ENCODE measurements around the gene RIN3. TPM values are rescaled to one million over a fixed set of nuclear protein-coding genes. Genes with fewer than 3 reads are reported as not detected.

RIN3 gene
- polyA plus RNA-seq, 1 experiment = 8.2 TPM

- no peak for TF ChIP-seq CTCF (IDR thresholded peaks at IDR 0.05; ENCODE audit: insufficient read depth, low read depth, low read length)
- no peak for DNase-seq (ENCODE audit: low read depth)
- Histone ChIP-seq H3K27me3 (ENCODE audit: control insufficient read depth, insufficient read depth, low read length) (no peaks in the 10 kb centered on the region), H3K4me3 (ENCODE audit: low read depth, low read length) (no peak overlapping the region), H3K36me3 (ENCODE audit: control insufficient read depth, insufficient read depth, low read length) (peaks cover 16% of the 10 kb centered on the region)
- CTCF ChIA-PET = interaction anchor here (1.3 kb wide), 1 partner anchor 7 kb away, joined by 5 read pairs; no protein-coding TSS in a partner anchor
- POLR2A ChIA-PET = no interaction called here
Observed at GRCh38 chr14:92556863-92557543, 43.4 kb downstream of the RIN3 start.

GRCh38 chr14:92557544-92557912 lies 43.9 kb downstream of the RIN3 start:
- peaks cover 16% of the 10 kb centered on the region for H3K36me3 ChIP-seq (ENCODE audit: control insufficient read depth, insufficient read depth, low read length)
- POLR2A ChIA-PET = no interaction called here
- no peaks in the 10 kb centered on the region for H3K27me3 ChIP-seq (ENCODE audit: control insufficient read depth, insufficient read depth, low read length)
- no peak for DNase-seq (ENCODE audit: low read depth)
- H3K4me3 ChIP-seq (ENCODE audit: low read depth, low read length) = no peak overlapping the region
- no peak for TF ChIP-seq CTCF (IDR thresholded peaks at IDR 0.05; ENCODE audit: insufficient read depth, low read depth, low read length)
- CTCF ChIA-PET = interaction anchor here (1.3 kb wide), 1 partner anchor 8 kb away, joined by 5 read pairs; no protein-coding TSS in a partner anchor

- Histone ChIP-seq H3K4me3 (ENCODE audit: low read depth, low read length) (no peak overlapping the region), H3K27me3 (ENCODE audit: control insufficient read depth, insufficient read depth, low read length) (no peaks in the 10 kb centered on the region), H3K36me3 (ENCODE audit: control insufficient read depth, insufficient read depth, low read length) (peaks cover 16% of the 10 kb centered on the region)
- ChIA-PET POLR2A (no interaction called here), CTCF (interaction anchor here (1.3 kb wide), 1 partner anchor 9 kb away, joined by 5 read pairs; no protein-coding TSS in a partner anchor)
- TF ChIP-seq CTCF (IDR thresholded peaks at IDR 0.05; ENCODE audit: insufficient read depth, low read depth, low read length) = no peak
- no peak for DNase-seq (ENCODE audit: low read depth)
Observed at GRCh38 chr14:92558319-92558718, 44.7 kb downstream of the RIN3 start.

GRCh38 chr14:92559486-92559885 lies 45.9 kb downstream of the RIN3 start:
- Histone ChIP-seq H3K36me3 (ENCODE audit: control insufficient read depth, insufficient read depth, low read length) (peaks cover 16% of the 10 kb centered on the region), H3K4me3 (ENCODE audit: low read depth, low read length) (no peak overlapping the region), H3K27me3 (ENCODE audit: control insufficient read depth, insufficient read depth, low read length) (no peaks in the 10 kb centered on the region)
- ChIA-PET POLR2A (no interaction called here), CTCF (interaction anchor here (1.1 kb wide), 1 partner anchor 17 kb away, joined by 3 read pairs; no protein-coding TSS in a partner anchor)
- TF ChIP-seq CTCF (IDR thresholded peaks at IDR 0.05; ENCODE audit: insufficient read depth, low read depth, low read length) = no peak
- DNase-seq (ENCODE audit: low read depth) = no peak

GRCh38 chr14:92560106-92560865 lies 46.7 kb downstream of the RIN3 start:
- H3K4me3 ChIP-seq (ENCODE audit: low read depth, low read length) = no peak overlapping the region
- no peak for TF ChIP-seq CTCF (IDR thresholded peaks at IDR 0.05; ENCODE audit: insufficient read depth, low read depth, low read length)
- ChIA-PET POLR2A (no interaction called here), CTCF (interaction anchor here (1.1 kb wide), 1 partner anchor 18 kb away, joined by 3 read pairs; no protein-coding TSS in a partner anchor)
- no peak for DNase-seq (ENCODE audit: low read depth)
- no peaks in the 10 kb centered on the region for H3K27me3 ChIP-seq (ENCODE audit: control insufficient read depth, insufficient read depth, low read length)
- H3K36me3 ChIP-seq (ENCODE audit: control insufficient read depth, insufficient read depth, low read length) = peaks cover 16% of the 10 kb centered on the region

Data from BJ (cell line).